Measurements from ENCODE around the gene BOD1. TPM values are rescaled to one million over a fixed set of nuclear protein-coding genes. Genes with fewer than 3 reads are reported as not detected.

The BOD1 gene
- total RNA-seq, 4 donors from 2014 or later = 46.3 to 53.3 (median 48.7) TPM

DNA sequence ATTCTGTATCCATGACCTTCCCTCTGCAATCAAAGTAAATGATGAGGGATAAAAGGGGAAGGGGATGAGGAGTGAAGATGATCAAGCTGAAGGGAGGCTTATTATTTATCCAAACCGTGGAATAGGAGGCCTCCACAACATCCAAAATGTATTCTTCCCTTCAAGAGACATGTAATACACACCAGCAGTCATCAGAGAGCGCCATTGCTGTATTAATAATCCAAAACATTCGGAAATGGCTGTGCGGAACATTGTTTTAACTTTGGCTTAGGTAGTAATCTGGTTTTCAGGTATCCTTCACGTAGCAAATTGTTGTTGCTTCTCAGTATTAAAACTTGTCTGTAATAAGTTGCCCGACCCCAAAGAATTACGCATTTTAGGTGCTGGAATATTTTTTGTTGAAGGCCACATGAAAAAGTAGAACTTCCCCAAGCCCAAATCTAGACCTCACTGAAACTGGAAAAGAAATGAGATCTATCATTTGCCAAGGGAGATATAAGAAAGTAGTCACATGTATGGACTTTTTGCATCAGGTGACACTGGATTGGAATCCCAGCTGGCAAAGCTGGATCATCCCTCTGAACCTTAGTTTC lies 2.6 kb upstream of the BOD1 start:
- H3K4me3 ChIP-seq = no peak overlapping the region
- TF ChIP-seq POLR2AphosphoS5 (IDR thresholded peaks at IDR 0.05) (no peak), POLR2A (IDR thresholded peaks at IDR 0.05) (no peak), EP300 (IDR thresholded peaks at IDR 0.05) (no peak)
- TF ChIP-seq, protein P1, sequence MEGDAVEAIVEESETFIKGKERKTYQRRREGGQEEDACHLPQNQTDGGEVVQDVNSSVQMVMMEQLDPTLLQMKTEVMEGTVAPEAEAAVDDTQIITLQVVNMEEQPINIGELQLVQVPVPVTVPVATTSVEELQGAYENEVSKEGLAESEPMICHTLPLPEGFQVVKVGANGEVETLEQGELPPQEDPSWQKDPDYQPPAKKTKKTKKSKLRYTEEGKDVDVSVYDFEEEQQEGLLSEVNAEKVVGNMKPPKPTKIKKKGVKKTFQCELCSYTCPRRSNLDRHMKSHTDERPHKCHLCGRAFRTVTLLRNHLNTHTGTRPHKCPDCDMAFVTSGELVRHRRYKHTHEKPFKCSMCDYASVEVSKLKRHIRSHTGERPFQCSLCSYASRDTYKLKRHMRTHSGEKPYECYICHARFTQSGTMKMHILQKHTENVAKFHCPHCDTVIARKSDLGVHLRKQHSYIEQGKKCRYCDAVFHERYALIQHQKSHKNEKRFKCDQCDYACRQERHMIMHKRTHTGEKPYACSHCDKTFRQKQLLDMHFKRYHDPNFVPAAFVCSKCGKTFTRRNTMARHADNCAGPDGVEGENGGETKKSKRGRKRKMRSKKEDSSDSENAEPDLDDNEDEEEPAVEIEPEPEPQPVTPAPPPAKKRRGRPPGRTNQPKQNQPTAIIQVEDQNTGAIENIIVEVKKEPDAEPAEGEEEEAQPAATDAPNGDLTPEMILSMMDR (IDR thresholded peaks at IDR 0.05) = peak; percentile 62 to 78
- peaks cover 27% of the 10 kb centered on the region for H3K4me1 ChIP-seq
- H3K27ac ChIP-seq = no peak overlapping the region
- DNase-seq (ENCODE audit: low spot score in 2 of 2) = no peak
- no peaks in the 10 kb centered on the region for H3K36me3 ChIP-seq
- no peaks in the 10 kb centered on the region for H3K27me3 ChIP-seq
- WGBS = 10% methylated on average over 7 of the region's 7 CpGs
- no peaks in the 10 kb centered on the region for H3K9me3 ChIP-seq

DNA sequence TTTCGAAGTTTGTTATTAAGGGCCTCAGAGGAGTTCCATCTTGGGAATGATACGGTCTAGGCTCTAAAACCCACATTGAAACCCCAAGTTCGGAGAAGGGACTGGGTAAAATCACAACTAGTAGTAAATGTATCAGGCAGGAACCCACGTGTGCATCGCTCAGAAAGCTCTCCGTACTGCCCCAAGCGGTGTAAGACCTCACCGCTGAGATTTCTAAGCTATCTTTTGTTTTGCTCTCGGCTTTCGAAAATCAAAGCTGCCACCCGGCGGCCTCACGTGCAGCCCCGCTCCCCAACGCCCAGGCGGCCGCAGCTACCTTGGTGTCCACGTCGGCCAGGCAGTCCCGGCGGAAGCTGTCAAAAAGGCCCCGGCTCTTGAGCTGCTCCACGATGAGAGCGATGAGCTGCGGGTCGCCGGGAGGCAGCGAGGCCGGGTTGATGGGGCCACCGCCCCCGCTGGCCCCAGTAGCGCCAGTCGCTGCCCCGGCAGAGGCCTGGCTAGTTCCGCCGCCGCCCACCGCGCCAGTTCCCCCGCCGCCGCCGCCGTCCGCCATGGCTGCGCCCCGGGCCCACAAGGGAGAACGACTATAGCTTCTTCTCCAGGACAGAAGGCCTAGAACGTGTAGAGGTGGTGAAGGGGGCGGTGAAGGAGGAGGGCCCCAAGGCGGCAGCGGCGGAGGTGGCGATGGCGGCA lies 420 bp downstream of the BOD1 start:
- Histone ChIP-seq H3K36me3 (peaks cover 12% of the 10 kb centered on the region), H3K27me3 (no peaks in the 10 kb centered on the region), H3K4me3 (peak overlapping the region; percentile 99), H3K9me3 (no peaks in the 10 kb centered on the region), H3K27ac (peak overlapping the region; percentile 99), H3K4me1 (peaks cover 49% of the 10 kb centered on the region)
- 0% methylated on average over 21 of the region's 55 CpGs for WGBS
- DNase-seq (ENCODE audit: low spot score in 2 of 2) = peak; percentile 78 to 80
- TF ChIP-seq EP300 (IDR thresholded peaks at IDR 0.05) (no peak), POLR2AphosphoS5 (IDR thresholded peaks at IDR 0.05) (peak in 1 of 3 donors; percentile 7)
- TF ChIP-seq, protein P1 (IDR thresholded peaks at IDR 0.05) = peak; percentile 45 to 71

DNA sequence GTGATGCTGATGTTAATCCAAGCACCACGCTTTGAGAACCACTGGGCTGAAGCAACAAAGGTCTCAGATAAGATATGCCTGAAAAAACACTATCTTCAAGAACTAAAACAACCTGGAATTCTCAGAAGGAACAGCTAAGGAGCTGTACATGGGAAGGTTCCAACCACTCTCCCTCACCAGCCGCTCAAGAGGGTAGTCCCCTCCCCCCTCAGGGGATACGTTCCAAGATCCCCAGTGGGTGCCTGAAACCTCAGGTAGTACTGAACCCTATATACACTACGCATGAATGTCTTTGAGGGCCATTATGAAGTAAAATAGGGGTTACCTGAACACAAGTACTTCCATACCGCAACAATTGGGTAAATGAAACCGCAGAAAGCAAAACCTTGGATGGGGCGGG lies 1.9 kb downstream of the BOD1 start:
- no peaks in the 10 kb centered on the region for H3K27me3 ChIP-seq
- WGBS = 85% methylated on average over 7 of the region's 7 CpGs
- H3K27ac ChIP-seq = no peak overlapping the region
- peaks cover 49% of the 10 kb centered on the region for H3K4me1 ChIP-seq
- peaks cover 27% of the 10 kb centered on the region for H3K36me3 ChIP-seq
- H3K4me3 ChIP-seq = peak overlapping the region; percentile 99
- no peaks in the 10 kb centered on the region for H3K9me3 ChIP-seq
- no peak for DNase-seq (ENCODE audit: low spot score in 2 of 2)
- no peak for TF ChIP-seq EP300 (IDR thresholded peaks at IDR 0.05)
- no peak for TF ChIP-seq POLR2A (IDR thresholded peaks at IDR 0.05)
- TF ChIP-seq, protein P1 (IDR thresholded peaks at IDR 0.05) = no peak
- TF ChIP-seq POLR2AphosphoS5 (IDR thresholded peaks at IDR 0.05) = no peak

- DNase-seq (ENCODE audit: low spot score in 2 of 2) = no peak
- Histone ChIP-seq H3K27me3 (no peaks in the 10 kb centered on the region), H3K4me1 (peaks cover 49% of the 10 kb centered on the region), H3K27ac (no peak overlapping the region), H3K36me3 (peaks cover 37% of the 10 kb centered on the region), H3K9me3 (no peaks in the 10 kb centered on the region), H3K4me3 (no peak overlapping the region)
- TF ChIP-seq POLR2A (IDR thresholded peaks at IDR 0.05) = no peak
- TF ChIP-seq, protein P1 (IDR thresholded peaks at IDR 0.05) = no peak
- TF ChIP-seq EP300 (IDR thresholded peaks at IDR 0.05) = no peak
- TF ChIP-seq POLR2AphosphoS5 (IDR thresholded peaks at IDR 0.05) = no peak
- WGBS = 85% methylated on average over 8 of the region's 8 CpGs
Measured at GRCh38 chr5:173613433-173614159, 2.9 kb downstream of the BOD1 start.

- peaks cover 49% of the 10 kb centered on the region for H3K4me1 ChIP-seq
- whole genome bisulfite sequencing = 54% methylated on average over 3 of the region's 3 CpGs
- no peaks in the 10 kb centered on the region for H3K9me3 ChIP-seq
- peaks cover 43% of the 10 kb centered on the region for H3K36me3 ChIP-seq
- H3K27ac ChIP-seq = no peak overlapping the region
- no peak for DNase-seq (ENCODE audit: low spot score in 2 of 2)
- H3K4me3 ChIP-seq = no peak overlapping the region
- TF ChIP-seq EP300 (IDR thresholded peaks at IDR 0.05) = no peak
- TF ChIP-seq POLR2AphosphoS5 (IDR thresholded peaks at IDR 0.05) = no peak
- TF ChIP-seq POLR2A (IDR thresholded peaks at IDR 0.05) = no peak
- TF ChIP-seq, protein P1 (IDR thresholded peaks at IDR 0.05) = no peak
- H3K27me3 ChIP-seq = no peaks in the 10 kb centered on the region
Measured at GRCh38 chr5:173612948-173613347, 3.5 kb downstream of the BOD1 start.
